ENCODE measurements around the gene MACROD2.

The MACROD2 gene

GRCh38 chr20:15022921-15023320 lies 1027.6 kb downstream of the MACROD2 start:
- H3K27ac ChIP-seq (ENCODE audit: extremely low read depth, low read depth, low read length): no peak overlapping the region
- ChIA-PET POLR2A (no interaction called here), CTCF (no interaction called here)
- no peak for TF ChIP-seq ZNF138 (tag by site-specific recombination; IDR thresholded peaks at IDR 0.05; ENCODE audit: borderline replicate concordance)
- TF ChIP-seq ZNF571 (tag by site-specific recombination; IDR thresholded peaks at IDR 0.05): no peak
- TF ChIP-seq HOXC10 (CRISPR knock-in tag; IDR thresholded peaks at IDR 0.05): no peak
- no peak for TF ChIP-seq ZNF610 (tag by site-specific recombination; IDR thresholded peaks at IDR 0.05; ENCODE audit: borderline replicate concordance)
- no peak for TF ChIP-seq ZSCAN18 (tag by site-specific recombination; IDR thresholded peaks at IDR 0.05)
- TF ChIP-seq ZNF426 (tag by site-specific recombination; IDR thresholded peaks at IDR 0.05): no peak
- TF ChIP-seq ZNF202 (tag by site-specific recombination; IDR thresholded peaks at IDR 0.05; ENCODE audit: borderline replicate concordance): no peak
- TF ChIP-seq RBAK (tag by site-specific recombination; IDR thresholded peaks at IDR 0.05): no peak
- TF ChIP-seq OVOL3 (tag by site-specific recombination; IDR thresholded peaks at IDR 0.05): no peak
- TF ChIP-seq ZNF423 (tag by site-specific recombination; IDR thresholded peaks at IDR 0.05): no peak
- no peak for TF ChIP-seq ZNF350 (tag by site-specific recombination; IDR thresholded peaks at IDR 0.05)
- no peak for TF ChIP-seq ZNF211 (tag by site-specific recombination; IDR thresholded peaks at IDR 0.05; ENCODE audit: low read depth)
- TF ChIP-seq ZNF433 (tag by site-specific recombination; IDR thresholded peaks at IDR 0.05; ENCODE audit: low read depth): no peak
- TF ChIP-seq ZNF354C (tag by site-specific recombination; IDR thresholded peaks at IDR 0.05; ENCODE audit: borderline replicate concordance, low read depth): no peak
- TF ChIP-seq ZNF214 (tag by site-specific recombination; IDR thresholded peaks at IDR 0.05; ENCODE audit: borderline replicate concordance): no peak
- TF ChIP-seq ZNF513 (tag by site-specific recombination; IDR thresholded peaks at IDR 0.05): no peak
- no peak for TF ChIP-seq ZXDB (tag by site-specific recombination; IDR thresholded peaks at IDR 0.05)
- TF ChIP-seq ATF2 (tag by site-specific recombination; IDR thresholded peaks at IDR 0.05; ENCODE audit: low read depth): no peak
- no peak for TF ChIP-seq ZNF121 (tag by site-specific recombination; IDR thresholded peaks at IDR 0.05)
- H3K9me3 ChIP-seq (ENCODE audit: control insufficient read depth, insufficient read depth, low read depth, low read length): no peaks in the 10 kb centered on the region
- no peak overlapping the region for H3K4me3 ChIP-seq (ENCODE audit: low read depth, low read length)
- no peaks in the 10 kb centered on the region for H3K4me1 ChIP-seq (ENCODE audit: control insufficient read depth, insufficient read depth, low read length)
- no peaks in the 10 kb centered on the region for H3K36me3 ChIP-seq (ENCODE audit: control insufficient read depth in 2 of 2, insufficient read depth in 1 of 2, low read length in 2 of 2)

DNA sequence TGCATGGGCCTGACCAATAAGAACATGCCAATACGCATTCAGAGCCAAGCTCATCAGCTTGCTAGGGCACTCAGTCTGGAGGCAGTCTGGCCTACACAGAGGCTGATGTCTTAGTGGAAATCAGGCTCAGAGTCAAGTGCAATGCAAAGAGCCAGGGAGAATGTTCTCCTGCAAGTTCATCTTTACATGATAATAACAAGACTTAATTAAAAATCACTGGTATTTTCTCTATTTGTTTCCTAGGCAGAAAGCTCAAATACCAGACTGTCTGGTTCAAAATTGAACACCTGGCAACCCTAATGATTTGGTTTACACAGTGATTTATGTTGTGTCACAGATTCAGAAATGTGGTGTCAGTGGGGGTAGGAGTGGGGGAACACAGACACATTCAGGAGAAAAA lies 1031.4 kb downstream of the MACROD2 start:
- no peak overlapping the region for H3K4me3 ChIP-seq (ENCODE audit: low read depth, low read length)
- H3K36me3 ChIP-seq (ENCODE audit: control insufficient read depth in 2 of 2, insufficient read depth in 1 of 2, low read length in 2 of 2): no peaks in the 10 kb centered on the region
- ChIA-PET CTCF (interaction anchor here (0.6 to 0.7 kb wide), 2 partner anchors 32 to 214 kb away, joined by 3 to 6 read pairs; no protein-coding TSS in a partner anchor), POLR2A (no interaction called here)
- H3K27ac ChIP-seq (ENCODE audit: extremely low read depth, low read depth, low read length): no peak overlapping the region
- H3K9me3 ChIP-seq (ENCODE audit: control insufficient read depth, insufficient read depth, low read depth, low read length): no peaks in the 10 kb centered on the region
- no peaks in the 10 kb centered on the region for H3K4me1 ChIP-seq (ENCODE audit: control insufficient read depth, insufficient read depth, low read length)
- no peak for TF ChIP-seq ZNF18 (tag by site-specific recombination; IDR thresholded peaks at IDR 0.05)
- TF ChIP-seq ZNF707 (tag by site-specific recombination; IDR thresholded peaks at IDR 0.05): no peak
- TF ChIP-seq SETDB1 (IDR thresholded peaks at IDR 0.05; ENCODE audit: insufficient read length, low read length): no peak
- no peak for TF ChIP-seq ZNF423 (tag by site-specific recombination; IDR thresholded peaks at IDR 0.05)
- TF ChIP-seq SP7 (tag by site-specific recombination; IDR thresholded peaks at IDR 0.05): no peak
- TF ChIP-seq ZNF513 (tag by site-specific recombination; IDR thresholded peaks at IDR 0.05): no peak
- no peak for TF ChIP-seq ZNF174 (tag by site-specific recombination; IDR thresholded peaks at IDR 0.05)
